RWPE2 (cell line): ENCODE results near the gene IL31RA.

Experiments used
- ATAC-seq: fragments of 200-7000 bp; cut with Tn5 transposase; 3 replicates; pipeline ENCODE4 v1.9.1; 2021; ENCODE audit warnings: low read depth
- DNase-seq: peaks from one replicate; pipeline ENCODE4 v3.0.0-alpha.2; 2020; ENCODE audit warnings: low spot score
- H3K27ac ChIP-seq: fragments of 450-650 bp; 2 replicates; pipeline ENCODE4 v1.5.1; 2017; ENCODE audit warnings: mild to moderate bottlenecking; ENCODE audit not compliant: poor library complexity, severe bottlenecking
- H3K27me3 ChIP-seq: fragments of 250-450 bp; sonication (Bioruptor Pico); 2 replicates; pipeline ENCODE4 v1.5.1; 2021; ENCODE audit warnings: mild to moderate bottlenecking, moderate library complexity; ENCODE audit not compliant: insufficient read depth, poor library complexity, severe bottlenecking
- H3K36me3 ChIP-seq: fragments of 250-450 bp; sonication (Bioruptor Pico); 2 replicates; pipeline ENCODE4 v1.5.1; 2020; ENCODE audit warnings: low read depth, mild to moderate bottlenecking, moderate library complexity
- H3K4me1 ChIP-seq: fragments of 250-450 bp; sonication (Bioruptor Pico); 2 replicates; pipeline ENCODE4 v1.5.1; 2021; ENCODE audit warnings: mild to moderate bottlenecking, moderate library complexity; ENCODE audit not compliant: insufficient read depth, poor library complexity, severe bottlenecking
- H3K4me3 ChIP-seq: fragments of 250-450 bp; sonication (Bioruptor Pico); 2 replicates; pipeline ENCODE4 v1.5.1; 2021; ENCODE audit warnings: mild to moderate bottlenecking, moderate library complexity; ENCODE audit not compliant: severe bottlenecking
- H3K9me3 ChIP-seq: fragments of 250-450 bp; sonication (Bioruptor Pico); 2 replicates; pipeline ENCODE4 v1.5.1; 2021; ENCODE audit warnings: mild to moderate bottlenecking, moderate library complexity; ENCODE audit not compliant: severe bottlenecking
- CTCF ChIP-seq: fragments of 450-650 bp; IDR thresholded peaks from one replicate; pipeline ENCODE4 v1.5.1; 2017; ENCODE audit warnings: mild to moderate bottlenecking, moderate library complexity; ENCODE audit not compliant: poor library complexity, severe bottlenecking

The IL31RA gene

GRCh38 chr5:55821731-55822512, 29.2 kb upstream of the IL31RA start:
- no peak for DNase-seq
- no peaks in the 10 kb centered on the region for H3K4me1 ChIP-seq
- H3K9me3 ChIP-seq: no peaks in the 10 kb centered on the region
- no peak overlapping the region for H3K27ac ChIP-seq
- TF ChIP-seq CTCF: no peak
- peak; percentile 64; the same call in 2 of the 3 replicates for ATAC-seq
- no peaks in the 10 kb centered on the region for H3K27me3 ChIP-seq
- peak overlapping the region; percentile 21 for H3K4me3 ChIP-seq
- H3K36me3 ChIP-seq: no peaks in the 10 kb centered on the region

- no peak for TF ChIP-seq CTCF
Observed at GRCh38 chr5:55823151-55823796, 27.9 kb upstream of the IL31RA start.

GRCh38 chr5:55829956-55830355, 21.2 kb upstream of the IL31RA start:
- Histone ChIP-seq H3K27ac (no peak overlapping the region), H3K27me3 (no peaks in the 10 kb centered on the region), H3K9me3 (no peaks in the 10 kb centered on the region), H3K4me3 (no peak overlapping the region), H3K36me3 (no peaks in the 10 kb centered on the region), H3K4me1 (no peaks in the 10 kb centered on the region)
- no peak for DNase-seq
- TF ChIP-seq CTCF: no peak
- peak; percentile 17; the same call in 1 of the 3 replicates for ATAC-seq

More at GRCh38 chr5:55823151-55823796, 27.9 kb upstream of the IL31RA start:
- DNase-seq (no peak), ATAC-seq (no peak)
- H3K27me3 ChIP-seq: no peaks in the 10 kb centered on the region
- no peaks in the 10 kb centered on the region for H3K36me3 ChIP-seq
- no peak overlapping the region for H3K27ac ChIP-seq
- H3K4me1 ChIP-seq: no peaks in the 10 kb centered on the region
- H3K9me3 ChIP-seq: no peaks in the 10 kb centered on the region
- no peak overlapping the region for H3K4me3 ChIP-seq

- ATAC-seq (no peak), DNase-seq (no peak)
- Histone ChIP-seq H3K4me1 (no peaks in the 10 kb centered on the region), H3K27ac (no peak overlapping the region), H3K9me3 (no peaks in the 10 kb centered on the region), H3K27me3 (no peaks in the 10 kb centered on the region), H3K4me3 (no peak overlapping the region), H3K36me3 (no peaks in the 10 kb centered on the region)
- TF ChIP-seq CTCF: no peak
Observed at GRCh38 chr5:55832446-55832845, 18.7 kb upstream of the IL31RA start.

GRCh38 chr5:55836191-55836590, 15.0 kb upstream of the IL31RA start:
- H3K36me3 ChIP-seq: no peaks in the 10 kb centered on the region
- no peak overlapping the region for H3K4me3 ChIP-seq
- H3K9me3 ChIP-seq: no peaks in the 10 kb centered on the region
- DNase-seq: no peak
- no peak for ATAC-seq
- TF ChIP-seq CTCF: no peak
- H3K27me3 ChIP-seq: no peaks in the 10 kb centered on the region
- H3K27ac ChIP-seq: no peak overlapping the region
- no peaks in the 10 kb centered on the region for H3K4me1 ChIP-seq
